GM19328 (cell line): ENCODE measurements around the gene NEUROD2.

ENCODE experiments used
- ATAC-seq: cut with Tn5 transposase; IDR thresholded peaks from one replicate; pipeline ENCODE4 v1.9.1; 2021; ENCODE audit warnings: mild to moderate bottlenecking, moderate library complexity; ENCODE audit not compliant: unreplicated experiment

Gene NEUROD2

GRCh38 chr17:39618956-39619785, 11.5 kb upstream of the NEUROD2 start:
- no peak for ATAC-seq

- ATAC-seq: no peak
Measured at GRCh38 chr17:39618246-39618913, 10.7 kb upstream of the NEUROD2 start.

GRCh38 chr17:39617446-39618245, 9.9 kb upstream of the NEUROD2 start:
- ATAC-seq: no peak

GRCh38 chr17:39617100-39617445, 9.4 kb upstream of the NEUROD2 start:
- no peak for ATAC-seq

GRCh38 chr17:39615434-39615833, 7.7 kb upstream of the NEUROD2 start:
- no peak for ATAC-seq

- no peak for ATAC-seq
Measured at GRCh38 chr17:39614545-39615157, 6.9 kb upstream of the NEUROD2 start.

- no peak for ATAC-seq
Measured at GRCh38 chr17:39612935-39613464, 5.3 kb upstream of the NEUROD2 start.

GRCh38 chr17:39612291-39612894, 4.7 kb upstream of the NEUROD2 start:
- ATAC-seq: no peak

GRCh38 chr17:39611401-39612112, 3.8 kb upstream of the NEUROD2 start:
- no peak for ATAC-seq

- ATAC-seq: no peak
Measured at GRCh38 chr17:39609416-39610025, 1.8 kb upstream of the NEUROD2 start.

GRCh38 chr17:39608142-39608981, 642 bp upstream of the NEUROD2 start:
- no peak for ATAC-seq

GRCh38 chr17:39607057-39607850, 466 bp downstream of the NEUROD2 start:
- ATAC-seq: no peak

GRCh38 chr17:39606434-39607056, 1.2 kb downstream of the NEUROD2 start:
- no peak for ATAC-seq

- no peak for ATAC-seq
Measured at GRCh38 chr17:39605492-39606433, 2.0 kb downstream of the NEUROD2 start.

GRCh38 chr17:39604911-39605491, 2.7 kb downstream of the NEUROD2 start:
- no peak for ATAC-seq
